H9 (cell line): ENCODE measurements around the gene WDR20. TPM values are rescaled to one million over a fixed set of nuclear protein-coding genes. Genes with fewer than 3 reads are reported as not detected.

Source experiments
- DNase-seq: peaks from one replicate; pipeline ENCODE4 v3.0.0-alpha.2; 2017
- H2AFZ ChIP-seq: one replicate; pipeline ENCODE4 v1.6.1; 2013; ENCODE audit warnings: mild to moderate bottlenecking, low read length, control low read depth, moderate library complexity
- H2AK5ac ChIP-seq: 2 replicates; pipeline ENCODE4 v1.6.1; 2013; ENCODE audit warnings: low read length, control low read depth, mixed read lengths; ENCODE audit not compliant: insufficient read length
- H2BK120ac ChIP-seq: one replicate; pipeline ENCODE4 v1.6.1; 2013; ENCODE audit warnings: low read depth, mild to moderate bottlenecking, low read length, control low read depth, inconsistent platforms; ENCODE audit not compliant: poor library complexity, severe bottlenecking
- H2BK12ac ChIP-seq: 2 replicates; pipeline ENCODE4 v1.6.1; 2013; ENCODE audit warnings: low read length, control low read depth, mixed read lengths, low read depth; ENCODE audit not compliant: insufficient read length
- H2BK15ac ChIP-seq: 2 replicates; pipeline ENCODE4 v1.6.1; 2013; ENCODE audit warnings: low read depth, low read length, control low read depth
- H2BK20ac ChIP-seq: one replicate; pipeline ENCODE4 v1.6.1; 2013; ENCODE audit warnings: low read depth, mild to moderate bottlenecking, low read length, control low read depth, inconsistent platforms; ENCODE audit not compliant: poor library complexity, severe bottlenecking
- H2BK5ac ChIP-seq: 2 replicates; pipeline ENCODE4 v1.6.1; 2013; ENCODE audit warnings: low read length, control low read depth, mixed read lengths; ENCODE audit not compliant: insufficient read length
- H3K14ac ChIP-seq: 2 replicates; pipeline ENCODE4 v1.6.1; 2013; ENCODE audit warnings: low read length, control low read depth; ENCODE audit not compliant: insufficient read depth
- H3K18ac ChIP-seq: 2 replicates; pipeline ENCODE4 v1.6.1; 2013; ENCODE audit warnings: low read depth, mild to moderate bottlenecking, mixed read lengths, low read length, control low read depth; ENCODE audit not compliant: insufficient read length
- H3K23ac ChIP-seq: 2 replicates; pipeline ENCODE4 v1.6.1; 2013; ENCODE audit warnings: low read length, control low read depth, mixed read lengths, low read depth; ENCODE audit not compliant: insufficient read length
- H3K23me2 ChIP-seq: 2 replicates; pipeline ENCODE4 v1.6.1; 2013; ENCODE audit warnings: low read depth, mild to moderate bottlenecking, mixed read lengths, low read length, control low read depth; ENCODE audit not compliant: insufficient read length, poor library complexity, severe bottlenecking
- H3K27ac ChIP-seq: 2 replicates; pipeline ENCODE4 v1.5.1; 2013; ENCODE audit warnings: low read length, control low read depth, mixed read lengths, low read depth; ENCODE audit not compliant: insufficient read length
- H3K27me3 ChIP-seq: 2 replicates; pipeline ENCODE4 v1.6.1; 2013; ENCODE audit warnings: low read length, control low read depth, inconsistent platforms; ENCODE audit not compliant: insufficient read depth
- H3K4ac ChIP-seq: 2 replicates; pipeline ENCODE4 v1.6.1; 2013; ENCODE audit warnings: low read depth, mild to moderate bottlenecking, control low read depth, inconsistent platforms, low read length, moderate library complexity
- H3K4me1 ChIP-seq: 2 replicates; pipeline ENCODE4 v1.6.1; 2013; ENCODE audit warnings: low read length, control low read depth, inconsistent platforms; ENCODE audit not compliant: insufficient read depth
- H3K4me2 ChIP-seq: 2 replicates; pipeline ENCODE4 v1.6.1; 2013; ENCODE audit warnings: low read length, control low read depth, mixed read lengths; ENCODE audit not compliant: insufficient read length, insufficient read depth
- H3K56ac ChIP-seq: 2 replicates; pipeline ENCODE4 v1.6.1; 2013; ENCODE audit warnings: low read depth, mild to moderate bottlenecking, mixed read lengths, low read length, control low read depth; ENCODE audit not compliant: insufficient read length
- H3K79me1 ChIP-seq: 2 replicates; pipeline ENCODE4 v1.6.1; 2013; ENCODE audit warnings: low read depth, mild to moderate bottlenecking, moderate library complexity, low read length, control low read depth, inconsistent platforms; ENCODE audit not compliant: insufficient read depth, poor library complexity, severe bottlenecking
- H3K79me2 ChIP-seq: 2 replicates; pipeline ENCODE4 v1.6.1; 2013; ENCODE audit warnings: low read length, control low read depth, inconsistent platforms; ENCODE audit not compliant: insufficient read depth
- H3K9ac ChIP-seq: 2 replicates; pipeline ENCODE4 v1.6.1; 2013; ENCODE audit warnings: low read length, control low read depth, mixed read lengths; ENCODE audit not compliant: insufficient read length; ENCODE audit errors: extremely low read depth
- H3K9me3 ChIP-seq: one replicate; pipeline ENCODE4 v1.6.1; 2013; ENCODE audit warnings: low read depth, low read length, inconsistent platforms; ENCODE audit not compliant: control insufficient read depth
- H3T11ph ChIP-seq: one replicate; pipeline ENCODE4 v1.6.1; 2013; ENCODE audit warnings: mild to moderate bottlenecking, low read length, control low read depth, inconsistent platforms
- H4K20me1 ChIP-seq: one replicate; pipeline ENCODE4 v1.6.1; 2013; ENCODE audit not compliant: control insufficient read depth, insufficient read length, insufficient read depth
- H4K5ac ChIP-seq: 2 replicates; pipeline ENCODE4 v1.6.1; 2013; ENCODE audit warnings: low read depth, mild to moderate bottlenecking, mixed read lengths, low read length, control low read depth; ENCODE audit not compliant: insufficient read length
- H4K8ac ChIP-seq: replicated peaks from 2 replicates; pipeline ENCODE4 v1.6.1; 2013; ENCODE audit warnings: low read length, control low read depth, mixed read lengths, low read depth; ENCODE audit not compliant: insufficient read length
- H4K91ac ChIP-seq: 2 replicates; pipeline ENCODE4 v1.6.1; 2013; ENCODE audit warnings: low read depth, mild to moderate bottlenecking, moderate library complexity, mixed read lengths, low read length, control low read depth; ENCODE audit not compliant: insufficient read length
- H3K27ac Mint-ChIP-seq, 3 experiments: 2 replicates in 2 of 3; 3 replicates in 1 of 3; pipeline ENCODE4 v1.8.0; 2020 to 2021; ENCODE audit warnings: mixed read lengths in 3 of 3, mild to moderate bottlenecking in 1 of 3, moderate library complexity in 1 of 3
- H3K27me3 Mint-ChIP-seq: 2 replicates; pipeline ENCODE4 v1.8.0; 2021; ENCODE audit warnings: low read depth, mild to moderate bottlenecking, moderate library complexity, mixed read lengths
- H3K36me3 Mint-ChIP-seq, 3 experiments: 2 replicates in 2 of 3; 3 replicates in 1 of 3; pipeline ENCODE4 v1.8.0; 2020 to 2021; ENCODE audit warnings: low read depth in 3 of 3, mixed read lengths in 3 of 3; ENCODE audit not compliant: insufficient read depth in 1 of 3
- H3K4me1 Mint-ChIP-seq, 2 experiments: 2 replicates each; pipeline ENCODE4 v1.8.0; 2020; ENCODE audit warnings: mixed read lengths in 2 of 2
- H3K4me3 Mint-ChIP-seq, 2 experiments: 2 replicates in 1 of 2; 3 replicates in 1 of 2; pipeline ENCODE4 v1.8.0; 2020 to 2021; ENCODE audit warnings: mild to moderate bottlenecking in 2 of 2, mixed read lengths in 2 of 2, moderate library complexity in 1 of 2
- H3K9me3 Mint-ChIP-seq, 2 experiments: 2 replicates in 1 of 2; 3 replicates in 1 of 2; pipeline ENCODE4 v1.8.0; 2020; ENCODE audit warnings: mild to moderate bottlenecking in 2 of 2, mixed read lengths in 2 of 2, moderate library complexity in 1 of 2
- WGBS: extraction: QIAGEN DNeasy Blood & Tissue Kit; methylation state at CpG from one replicate; pipeline ENCODE4 v1.1.7; 2013; ENCODE audit warnings: missing lambda C conversion rate, low lambda C conversion rate, mixed read lengths; ENCODE audit not compliant: insufficient read length; ENCODE audit errors: extremely low coverage; 5-methylcytosine and 5-hydroxymethylcytosine counted together
- total RNA-seq: library from RNA; stranded (reverse); gene quantifications from 2 replicates; pipeline ENCODE4 v1.2.1, GENCODE V29; 2021
- TF ChIP-seq, protein P1 (sequence below): fragments of 200-600 bp; sonication (generic); conservative IDR thresholded peaks from 3 replicates; pipeline ENCODE4 v1.8.0; 2021; ENCODE audit warnings: antibody characterized with exemption, mild to moderate bottlenecking

Gene WDR20
- total RNA-seq, 1 experiment from 2014 or later = 31.6 TPM

GRCh38 chr14:102218688-102219087 is 79.0 kb downstream of the WDR20 start:
- no peak overlapping the region for H2BK5ac ChIP-seq
- no CpG with 5 or more reads among the region's 16 CpGs for WGBS
- no peak overlapping the region for H2BK12ac ChIP-seq
- H4K8ac ChIP-seq = no peak overlapping the region
- Mint-ChIP-seq H3K27ac (no peak overlapping the region), H3K4me1 (peaks cover 25 to 32% of the 10 kb centered on the region in 2 experiments), H3K36me3 (peaks cover 2 to 3% (median 2%) of the 10 kb centered on the region in 3 experiments), H3K4me3 (no peak overlapping the region), H3K9me3 (no peaks in the 10 kb centered on the region), H3K27me3 (no peaks in the 10 kb centered on the region; the same call in 1 of the 2 replicates)
- H3K23me2 ChIP-seq = no peaks in the 10 kb centered on the region
- H2BK15ac ChIP-seq = no peak overlapping the region
- TF ChIP-seq, protein P1, sequence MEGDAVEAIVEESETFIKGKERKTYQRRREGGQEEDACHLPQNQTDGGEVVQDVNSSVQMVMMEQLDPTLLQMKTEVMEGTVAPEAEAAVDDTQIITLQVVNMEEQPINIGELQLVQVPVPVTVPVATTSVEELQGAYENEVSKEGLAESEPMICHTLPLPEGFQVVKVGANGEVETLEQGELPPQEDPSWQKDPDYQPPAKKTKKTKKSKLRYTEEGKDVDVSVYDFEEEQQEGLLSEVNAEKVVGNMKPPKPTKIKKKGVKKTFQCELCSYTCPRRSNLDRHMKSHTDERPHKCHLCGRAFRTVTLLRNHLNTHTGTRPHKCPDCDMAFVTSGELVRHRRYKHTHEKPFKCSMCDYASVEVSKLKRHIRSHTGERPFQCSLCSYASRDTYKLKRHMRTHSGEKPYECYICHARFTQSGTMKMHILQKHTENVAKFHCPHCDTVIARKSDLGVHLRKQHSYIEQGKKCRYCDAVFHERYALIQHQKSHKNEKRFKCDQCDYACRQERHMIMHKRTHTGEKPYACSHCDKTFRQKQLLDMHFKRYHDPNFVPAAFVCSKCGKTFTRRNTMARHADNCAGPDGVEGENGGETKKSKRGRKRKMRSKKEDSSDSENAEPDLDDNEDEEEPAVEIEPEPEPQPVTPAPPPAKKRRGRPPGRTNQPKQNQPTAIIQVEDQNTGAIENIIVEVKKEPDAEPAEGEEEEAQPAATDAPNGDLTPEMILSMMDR = no peak
- no peak overlapping the region for H3K18ac ChIP-seq
- H3K79me1 ChIP-seq = no peaks in the 10 kb centered on the region
- H2AFZ ChIP-seq = no peak overlapping the region
- no peak overlapping the region for H3T11ph ChIP-seq
- H4K91ac ChIP-seq = no peak overlapping the region
- H3K9ac ChIP-seq = no peak overlapping the region
- no peak overlapping the region for H3K56ac ChIP-seq
- no peak for DNase-seq
- H3K4me2 ChIP-seq = no peak overlapping the region
- no peak overlapping the region for H3K4ac ChIP-seq
- no peak overlapping the region for H3K27ac ChIP-seq
- no peaks in the 10 kb centered on the region for H3K79me2 ChIP-seq
- H4K20me1 ChIP-seq = no peaks in the 10 kb centered on the region
- no peak overlapping the region for H3K14ac ChIP-seq
- H3K9me3 ChIP-seq = no peaks in the 10 kb centered on the region
- no peak overlapping the region for H4K5ac ChIP-seq
- no peak overlapping the region for H3K23ac ChIP-seq
- no peak overlapping the region for H2BK20ac ChIP-seq
- no peak overlapping the region for H2AK5ac ChIP-seq
- H2BK120ac ChIP-seq = no peak overlapping the region
- no peaks in the 10 kb centered on the region for H3K27me3 ChIP-seq
- no peaks in the 10 kb centered on the region for H3K4me1 ChIP-seq
